Upper lobe of right lung (tissue), 1 donor: ENCODE measurements around the gene ARHGAP24. TPM values are rescaled to one million over a fixed set of nuclear protein-coding genes. Genes with fewer than 3 reads are reported as not detected.

Source experiments
- ATAC-seq: fragments of 200-7000 bp; cut with Tn5 transposase; one replicate; pipeline ENCODE4 v1.9.1; 2020; ENCODE audit warnings: mild to moderate bottlenecking, moderate library complexity
- DNase-seq: peaks from one replicate; pipeline ENCODE4 v3.0.0-alpha.2; 2020
- H3K27ac ChIP-seq: fragments of 200-600 bp; one replicate; pipeline ENCODE4 v1.8.0; 2022
- H3K27me3 ChIP-seq: fragments of 200-600 bp; one replicate; pipeline ENCODE4 v1.8.0; 2022; ENCODE audit warnings: mild to moderate bottlenecking
- H3K36me3 ChIP-seq: fragments of 200-600 bp; one replicate; pipeline ENCODE4 v1.8.0; 2022
- H3K4me1 ChIP-seq: fragments of 200-600 bp; one replicate; pipeline ENCODE4 v1.8.0; 2022
- H3K4me3 ChIP-seq: fragments of 200-600 bp; one replicate; pipeline ENCODE4 v1.8.0; 2022; ENCODE audit warnings: mild to moderate bottlenecking
- H3K9me3 ChIP-seq: fragments of 200-600 bp; one replicate; pipeline ENCODE4 v1.8.0; 2022
- intact Hi-C: fragments of 100-400 bp; cut with DNase I; formaldehyde crosslinking; loops from one replicate; pipeline ENCODE4 v1.11.0; 2022
- total RNA-seq: library from RNA; stranded (reverse); fragmentation: NEBNext Ultra II Directional; extraction: Animal tissue kit (Norgen Biotek cat#: 25700); gene quantifications from one replicate; pipeline ENCODE4 v1.2.1, GENCODE V29; 2021
- TF ChIP-seq, protein P1 (sequence below): fragments of 200-600 bp; IDR thresholded peaks from one replicate; pipeline ENCODE4 v1.8.0; 2022; ENCODE audit warnings: antibody characterized with exemption
- donor health status: DM: no; HTN: yes; CAD: no; lungs with severe emphysema.

ARHGAP24 gene
- total RNA-seq, 1 donor from 2014 or later, result 29.8 TPM

DNA sequence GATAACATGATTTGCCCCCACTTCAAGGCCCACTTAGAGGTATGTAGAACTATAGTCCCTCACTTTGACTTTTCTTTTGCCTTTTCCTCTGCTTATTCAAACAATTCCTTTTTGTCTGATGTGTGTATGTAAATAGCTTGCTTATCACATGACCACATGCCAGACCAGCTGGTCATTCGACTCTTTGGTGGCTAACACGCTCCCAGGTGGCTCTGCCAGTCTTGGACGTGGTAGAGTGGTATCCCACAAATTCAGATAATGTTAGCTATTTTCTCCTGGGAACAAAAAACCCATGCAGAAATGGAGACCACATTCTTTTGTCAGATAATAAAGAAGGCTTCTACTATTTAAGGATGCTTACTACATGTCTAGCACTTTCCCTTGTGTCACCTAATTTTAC is 47.9 kb downstream of the ARHGAP24 start:
- intact Hi-C loops, result no loop called here
- no peaks in the 10 kb centered on the region for H3K9me3 ChIP-seq
- H3K36me3 ChIP-seq, result no peaks in the 10 kb centered on the region
- H3K27me3 ChIP-seq, result no peaks in the 10 kb centered on the region
- H3K27ac ChIP-seq, result no peak overlapping the region
- no peak for ATAC-seq
- TF ChIP-seq, protein P1, sequence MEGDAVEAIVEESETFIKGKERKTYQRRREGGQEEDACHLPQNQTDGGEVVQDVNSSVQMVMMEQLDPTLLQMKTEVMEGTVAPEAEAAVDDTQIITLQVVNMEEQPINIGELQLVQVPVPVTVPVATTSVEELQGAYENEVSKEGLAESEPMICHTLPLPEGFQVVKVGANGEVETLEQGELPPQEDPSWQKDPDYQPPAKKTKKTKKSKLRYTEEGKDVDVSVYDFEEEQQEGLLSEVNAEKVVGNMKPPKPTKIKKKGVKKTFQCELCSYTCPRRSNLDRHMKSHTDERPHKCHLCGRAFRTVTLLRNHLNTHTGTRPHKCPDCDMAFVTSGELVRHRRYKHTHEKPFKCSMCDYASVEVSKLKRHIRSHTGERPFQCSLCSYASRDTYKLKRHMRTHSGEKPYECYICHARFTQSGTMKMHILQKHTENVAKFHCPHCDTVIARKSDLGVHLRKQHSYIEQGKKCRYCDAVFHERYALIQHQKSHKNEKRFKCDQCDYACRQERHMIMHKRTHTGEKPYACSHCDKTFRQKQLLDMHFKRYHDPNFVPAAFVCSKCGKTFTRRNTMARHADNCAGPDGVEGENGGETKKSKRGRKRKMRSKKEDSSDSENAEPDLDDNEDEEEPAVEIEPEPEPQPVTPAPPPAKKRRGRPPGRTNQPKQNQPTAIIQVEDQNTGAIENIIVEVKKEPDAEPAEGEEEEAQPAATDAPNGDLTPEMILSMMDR, result no peak
- H3K4me3 ChIP-seq, result no peak overlapping the region
- no peaks in the 10 kb centered on the region for H3K4me1 ChIP-seq
- no peak for DNase-seq

DNA sequence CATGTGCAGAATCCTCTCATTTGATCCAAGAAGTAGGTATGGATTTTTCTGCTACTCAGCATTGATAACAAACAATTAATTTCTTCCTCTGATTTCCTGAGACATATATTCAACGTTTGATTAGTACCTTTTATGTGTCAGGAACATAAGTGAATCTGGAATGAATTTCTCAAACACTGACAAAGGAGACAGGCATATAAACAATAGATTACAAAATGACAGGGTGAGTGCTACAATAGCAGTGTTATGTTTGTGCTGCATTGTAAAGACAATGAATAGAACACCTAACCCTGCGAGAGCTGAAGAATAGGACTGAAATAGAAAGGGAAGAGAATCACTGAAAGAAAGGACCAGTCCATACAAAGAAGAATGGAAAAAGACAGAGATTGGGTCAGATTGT is 52.9 kb downstream of the ARHGAP24 start:
- TF ChIP-seq, protein P1, result no peak

DNA sequence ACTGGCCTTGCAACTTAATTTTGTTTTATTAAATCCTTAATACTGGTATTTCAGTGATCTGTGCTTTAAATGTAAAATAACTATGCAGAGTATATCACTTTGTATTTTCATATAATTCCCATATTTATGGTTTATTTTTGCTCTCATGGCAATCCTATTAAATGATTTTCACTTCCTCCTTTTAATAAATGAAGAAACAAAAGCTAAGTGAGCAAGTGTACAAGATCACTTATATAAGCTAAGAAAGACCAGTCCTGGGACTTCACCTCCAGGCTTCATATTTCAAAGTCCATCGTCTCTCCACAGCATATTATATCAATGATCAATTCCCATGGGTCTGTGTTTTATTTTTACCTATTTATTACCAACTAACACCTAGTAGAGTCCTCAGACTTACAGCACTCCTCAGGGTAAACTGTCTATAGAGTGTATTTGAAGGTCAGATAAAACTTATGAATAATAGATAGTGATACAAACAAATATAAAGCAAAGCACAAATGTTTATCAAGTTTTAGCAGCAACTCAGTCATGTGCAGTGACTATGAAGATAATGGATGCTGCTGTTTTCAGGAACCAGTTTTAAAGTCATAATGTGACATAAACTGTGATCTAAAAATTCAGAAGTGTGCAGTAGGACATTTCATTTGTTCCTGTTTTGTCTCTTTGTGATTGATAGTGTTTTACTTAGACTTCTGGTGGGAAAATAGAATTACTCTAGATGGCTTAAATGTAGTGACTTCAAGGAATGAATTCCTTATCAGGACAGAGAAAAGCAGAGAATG is 56.8 kb downstream of the ARHGAP24 start:
- no peak for ATAC-seq

More for the DNA sequence above, 52.9 kb downstream of the ARHGAP24 start:
- no peaks in the 10 kb centered on the region for H3K9me3 ChIP-seq
- intact Hi-C loops, result no loop called here
- H3K27me3 ChIP-seq, result no peaks in the 10 kb centered on the region
- no peak overlapping the region for H3K4me3 ChIP-seq
- no peak overlapping the region for H3K27ac ChIP-seq
- no peaks in the 10 kb centered on the region for H3K36me3 ChIP-seq
- no peak for DNase-seq
- no peak for ATAC-seq
- H3K4me1 ChIP-seq, result no peaks in the 10 kb centered on the region

DNA sequence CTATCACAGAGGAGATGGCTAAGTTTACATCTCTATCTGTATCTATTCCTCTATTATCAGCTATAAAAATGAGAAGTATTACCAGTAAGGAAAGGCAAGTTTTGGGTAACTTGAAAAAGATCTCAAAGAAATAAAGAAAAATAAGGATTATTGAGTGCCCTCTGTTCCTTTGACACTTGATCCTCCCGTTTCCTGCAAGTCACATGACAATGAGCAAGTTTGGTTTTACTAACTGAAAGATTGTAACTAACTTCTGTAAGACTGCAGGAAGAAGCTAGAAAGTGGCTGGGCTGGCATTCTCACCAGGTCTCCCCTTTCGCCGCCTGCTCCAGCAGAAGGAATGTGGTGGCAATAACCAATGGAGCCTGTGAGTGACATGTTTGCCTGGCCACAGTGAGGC is 59.2 kb downstream of the ARHGAP24 start:
- no peaks in the 10 kb centered on the region for H3K36me3 ChIP-seq
- TF ChIP-seq, protein P1, result no peak

More for the DNA sequence above, 56.8 kb downstream of the ARHGAP24 start:
- Histone ChIP-seq H3K4me3 (no peak overlapping the region), H3K9me3 (no peaks in the 10 kb centered on the region), H3K27ac (no peak overlapping the region), H3K27me3 (no peaks in the 10 kb centered on the region), H3K36me3 (no peaks in the 10 kb centered on the region), H3K4me1 (no peaks in the 10 kb centered on the region)
- intact Hi-C loops, result no loop called here
- TF ChIP-seq, protein P1, result no peak
- no peak for DNase-seq

DNA sequence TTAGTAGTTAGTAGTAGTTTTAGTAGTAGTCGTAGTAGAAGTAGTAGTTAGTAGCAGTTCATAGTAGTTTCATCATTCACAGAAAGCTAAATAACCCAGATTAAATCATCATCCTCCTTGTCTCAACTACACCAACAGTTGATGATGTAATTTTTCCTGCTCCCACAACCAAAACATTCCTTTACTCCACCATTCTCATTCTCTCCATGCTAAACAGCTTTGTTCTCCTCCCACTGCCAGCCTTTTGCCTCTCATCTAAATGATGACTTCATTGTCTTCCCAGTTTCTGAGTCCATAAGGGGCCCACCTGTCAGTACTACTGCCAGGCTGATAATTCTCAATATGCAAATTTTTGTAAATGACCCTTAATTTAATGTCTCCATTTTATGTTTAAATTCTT is 68.9 kb downstream of the ARHGAP24 start:
- DNase-seq, result no peak
- TF ChIP-seq, protein P1, result no peak
- no peak overlapping the region for H3K27ac ChIP-seq
- no peaks in the 10 kb centered on the region for H3K4me1 ChIP-seq
- no peak for ATAC-seq
- no peak overlapping the region for H3K4me3 ChIP-seq
- no peaks in the 10 kb centered on the region for H3K9me3 ChIP-seq
- H3K27me3 ChIP-seq, result no peaks in the 10 kb centered on the region
- intact Hi-C loops, result no loop called here
- no peaks in the 10 kb centered on the region for H3K36me3 ChIP-seq

More for the DNA sequence above, 59.2 kb downstream of the ARHGAP24 start:
- Histone ChIP-seq H3K27me3 (no peaks in the 10 kb centered on the region), H3K4me3 (no peak overlapping the region), H3K27ac (no peak overlapping the region), H3K9me3 (no peaks in the 10 kb centered on the region), H3K4me1 (no peaks in the 10 kb centered on the region)
- ATAC-seq (no peak), DNase-seq (no peak)
- intact Hi-C loops, result no loop called here
